Ascending aorta (tissue), 2 donors: ENCODE measurements around the gene TYRP1. TPM values are rescaled to one million over a fixed set of nuclear protein-coding genes. Genes with fewer than 3 reads are reported as not detected.
"Not testable (repeated sequence)": the region's sequence is repeated elsewhere in the genome, so short reads cannot be mapped to it uniquely, and the experiment has no call there.

Experiments used
- DNase-seq, 2 donors: peaks; one replicate each; pipeline ENCODE4 v3.0.0-alpha.2; 2019; ENCODE audit warnings: low spot score in 2 of 2
- H3K27ac ChIP-seq, 2 donors: fragments of 200-600 bp; sonication (generic); one replicate each; pipeline ENCODE4 v1.5.1; 2016 to 2017; ENCODE audit warnings: mild to moderate bottlenecking in 1 of 2
- H3K27me3 ChIP-seq: fragments of 200-600 bp; sonication (generic); one replicate; pipeline ENCODE4 v1.5.1; 2017
- H3K36me3 ChIP-seq, 2 donors: fragments of 200-600 bp; sonication (generic); one replicate each; pipeline ENCODE4 v1.5.1; 2016
- H3K4me1 ChIP-seq, 2 donors: fragments of 200-600 bp; sonication (generic); one replicate each; pipeline ENCODE4 v1.5.1; 2016 to 2017; ENCODE audit warnings: mild to moderate bottlenecking in 1 of 2
- H3K4me3 ChIP-seq, 2 donors: fragments of 200-600 bp; sonication (generic); one replicate each; pipeline ENCODE4 v1.5.1; 2016 to 2017; ENCODE audit warnings: mild to moderate bottlenecking in 1 of 2
- H3K9me3 ChIP-seq, 2 donors: fragments of 200-600 bp; sonication (generic); one replicate each; pipeline ENCODE4 v1.5.1; 2016
- intact Hi-C: fragments of 100-400 bp; cut with DNase I; formaldehyde crosslinking; loops from one replicate; pipeline ENCODE4 v1.15.1; 2023
- total RNA-seq: library from RNA; depleted of rRNA; stranded (reverse); fragments of >200 nt; gene quantifications from one replicate; pipeline ENCODE4 v1.1.0, GENCODE V29; 2016
- TF ChIP-seq, protein P1 (sequence below), 3 experiments: fragments of 200-600 bp in 2 of 3; fragments of 450-650 bp in 1 of 3; sonication (generic) in 2 of 3; IDR thresholded peaks; one replicate each; pipeline ENCODE4 v1.5.1; 2016 to 2019; ENCODE audit warnings: antibody characterized with exemption in 3 of 3, mild to moderate bottlenecking in 1 of 3, moderate library complexity in 1 of 3

Gene TYRP1
- total RNA-seq, 1 donor from 2014 or later = not detected

DNA sequence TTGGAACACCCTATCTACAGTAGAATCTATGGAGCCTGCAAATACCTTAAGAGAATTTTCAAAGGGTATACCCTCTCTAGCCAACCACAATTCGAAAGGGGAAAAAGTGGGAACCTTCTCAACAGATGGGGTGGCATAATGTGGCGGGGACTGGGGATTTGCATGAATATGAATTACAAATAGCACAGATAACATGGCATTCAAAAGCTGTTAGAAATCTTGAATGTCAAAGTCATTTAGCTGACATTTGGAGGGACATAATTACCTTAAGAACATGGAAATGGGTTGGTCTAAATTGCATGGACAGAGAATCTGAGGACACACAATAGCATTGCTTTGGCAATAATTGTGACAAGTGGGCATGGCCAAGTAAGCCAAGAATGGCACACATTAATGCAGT lies 23.2 kb upstream of the TYRP1 start:
- TF ChIP-seq, protein P1, sequence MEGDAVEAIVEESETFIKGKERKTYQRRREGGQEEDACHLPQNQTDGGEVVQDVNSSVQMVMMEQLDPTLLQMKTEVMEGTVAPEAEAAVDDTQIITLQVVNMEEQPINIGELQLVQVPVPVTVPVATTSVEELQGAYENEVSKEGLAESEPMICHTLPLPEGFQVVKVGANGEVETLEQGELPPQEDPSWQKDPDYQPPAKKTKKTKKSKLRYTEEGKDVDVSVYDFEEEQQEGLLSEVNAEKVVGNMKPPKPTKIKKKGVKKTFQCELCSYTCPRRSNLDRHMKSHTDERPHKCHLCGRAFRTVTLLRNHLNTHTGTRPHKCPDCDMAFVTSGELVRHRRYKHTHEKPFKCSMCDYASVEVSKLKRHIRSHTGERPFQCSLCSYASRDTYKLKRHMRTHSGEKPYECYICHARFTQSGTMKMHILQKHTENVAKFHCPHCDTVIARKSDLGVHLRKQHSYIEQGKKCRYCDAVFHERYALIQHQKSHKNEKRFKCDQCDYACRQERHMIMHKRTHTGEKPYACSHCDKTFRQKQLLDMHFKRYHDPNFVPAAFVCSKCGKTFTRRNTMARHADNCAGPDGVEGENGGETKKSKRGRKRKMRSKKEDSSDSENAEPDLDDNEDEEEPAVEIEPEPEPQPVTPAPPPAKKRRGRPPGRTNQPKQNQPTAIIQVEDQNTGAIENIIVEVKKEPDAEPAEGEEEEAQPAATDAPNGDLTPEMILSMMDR (IDR thresholded peaks at IDR 0.05) = no peak
- no peaks in the 10 kb centered on the region for H3K4me1 ChIP-seq
- intact Hi-C loops = no loop called here
- H3K9me3 ChIP-seq = no peaks in the 10 kb centered on the region
- no peaks in the 10 kb centered on the region for H3K36me3 ChIP-seq
- no peaks in the 10 kb centered on the region for H3K27me3 ChIP-seq
- no peak for DNase-seq
- no peak overlapping the region for H3K4me3 ChIP-seq
- H3K27ac ChIP-seq = no peak overlapping the region

DNA sequence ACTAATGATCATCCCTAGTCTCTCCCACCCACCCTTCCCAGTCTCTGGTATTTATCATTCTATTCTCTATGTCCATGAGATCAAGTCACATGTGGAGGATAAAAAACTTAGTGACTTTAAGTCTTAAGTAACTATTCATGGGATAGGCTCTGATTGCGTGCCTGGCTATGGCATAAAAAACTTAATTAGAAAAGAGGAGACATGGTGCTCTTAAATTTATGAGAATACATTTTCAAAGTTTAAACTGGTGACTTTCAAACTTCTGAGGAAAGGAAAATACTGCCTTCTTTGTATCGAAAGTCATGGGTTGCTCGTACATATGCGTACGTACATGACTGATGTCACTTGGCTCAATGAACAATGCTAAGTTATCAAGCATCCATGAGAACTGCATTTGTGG lies 18.2 kb upstream of the TYRP1 start:
- no peak overlapping the region for H3K27ac ChIP-seq
- H3K27me3 ChIP-seq = no peaks in the 10 kb centered on the region
- TF ChIP-seq, protein P1 (IDR thresholded peaks at IDR 0.05) = no peak
- no peaks in the 10 kb centered on the region for H3K9me3 ChIP-seq
- H3K4me3 ChIP-seq = no peak overlapping the region
- H3K4me1 ChIP-seq = no peaks in the 10 kb centered on the region
- intact Hi-C loops = no loop called here
- DNase-seq = no peak
- H3K36me3 ChIP-seq = no peaks in the 10 kb centered on the region

DNA sequence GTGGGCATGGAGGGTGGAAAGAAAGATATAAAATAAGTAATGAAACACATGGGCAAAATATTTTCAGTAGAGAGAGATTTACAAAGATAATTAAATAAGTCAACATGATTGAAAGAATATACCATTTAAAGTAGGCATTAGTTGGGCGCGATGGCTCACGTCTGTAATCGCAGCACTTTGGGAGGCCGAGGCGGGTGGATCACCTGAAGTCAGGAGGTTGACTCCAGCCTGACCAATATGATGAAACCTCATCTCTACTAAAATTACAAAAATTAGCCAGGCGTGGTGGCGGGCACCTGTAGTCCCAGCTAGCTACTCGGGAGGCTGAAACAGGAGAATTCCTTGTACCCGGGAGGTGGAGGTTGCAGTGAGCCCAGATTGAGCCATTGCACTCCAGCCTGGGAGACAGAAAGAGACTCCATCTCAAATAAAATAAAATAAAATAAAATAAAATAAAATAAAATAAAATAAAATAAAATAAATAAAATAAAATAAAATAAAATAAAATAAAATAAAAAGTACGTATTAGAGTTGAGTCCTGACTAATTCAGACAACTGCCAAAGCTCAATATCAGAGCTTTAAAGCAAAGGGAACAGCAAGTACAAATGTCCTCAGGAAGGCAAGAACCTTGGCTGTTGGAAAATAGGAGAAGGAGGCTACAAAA lies 15.6 kb upstream of the TYRP1 start:
- DNase-seq, intact Hi-C loops, H3K27ac ChIP-seq, H3K4me3 ChIP-seq, H3K36me3 ChIP-seq, H3K4me1 ChIP-seq, H3K27me3 ChIP-seq, H3K9me3 ChIP-seq: not testable (repeated sequence)

DNA sequence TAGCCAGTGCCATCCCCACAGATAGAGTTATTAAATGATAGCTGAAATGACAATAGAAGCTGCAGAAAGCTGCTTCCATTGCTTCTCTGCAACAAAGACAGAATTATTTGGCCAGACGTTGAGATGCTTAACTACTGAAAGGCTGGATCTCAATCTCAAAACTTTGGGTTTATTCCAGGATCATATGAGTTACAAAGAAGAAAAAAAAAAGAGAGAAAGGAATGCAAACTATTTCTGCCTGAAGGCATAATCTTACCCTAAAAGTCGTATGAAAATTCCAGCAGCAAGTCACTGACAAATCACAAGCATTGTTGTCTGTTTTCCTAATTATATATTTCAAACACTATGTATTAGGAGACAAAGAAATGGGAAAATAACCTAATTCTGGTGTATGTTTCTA lies 12.8 kb upstream of the TYRP1 start:
- TF ChIP-seq, protein P1 (IDR thresholded peaks at IDR 0.05) = no peak
- Histone ChIP-seq H3K9me3 (no peaks in the 10 kb centered on the region), H3K4me1 (no peaks in the 10 kb centered on the region), H3K27me3 (no peaks in the 10 kb centered on the region), H3K4me3 (no peak overlapping the region), H3K36me3 (no peaks in the 10 kb centered on the region), H3K27ac (no peak overlapping the region)
- no peak for DNase-seq
- intact Hi-C loops = no loop called here

DNA sequence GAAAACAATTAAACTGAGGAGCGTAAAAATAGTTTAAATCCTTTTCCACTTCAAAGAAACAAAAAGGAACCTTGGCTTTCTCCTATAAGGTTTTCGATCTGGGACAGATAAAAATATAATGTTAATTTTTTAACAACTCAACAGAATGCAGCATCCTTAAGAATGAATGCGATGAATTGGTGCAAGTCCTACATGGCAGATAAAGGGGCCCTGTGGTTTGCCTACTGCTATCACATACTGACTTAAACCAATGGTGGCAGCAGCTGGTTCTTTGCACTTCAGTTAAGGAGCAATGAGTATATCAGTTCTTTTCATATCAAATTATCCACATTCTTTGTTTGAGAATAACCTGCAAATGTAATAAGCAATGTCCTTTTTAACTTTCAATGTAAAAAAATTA lies 12.4 kb upstream of the TYRP1 start:
- no peaks in the 10 kb centered on the region for H3K36me3 ChIP-seq
- intact Hi-C loops = no loop called here
- H3K27me3 ChIP-seq = no peaks in the 10 kb centered on the region
- no peaks in the 10 kb centered on the region for H3K9me3 ChIP-seq
- TF ChIP-seq, protein P1 (IDR thresholded peaks at IDR 0.05) = no peak
- no peak for DNase-seq
- H3K27ac ChIP-seq = no peak overlapping the region
- no peak overlapping the region for H3K4me3 ChIP-seq
- H3K4me1 ChIP-seq = no peaks in the 10 kb centered on the region

DNA sequence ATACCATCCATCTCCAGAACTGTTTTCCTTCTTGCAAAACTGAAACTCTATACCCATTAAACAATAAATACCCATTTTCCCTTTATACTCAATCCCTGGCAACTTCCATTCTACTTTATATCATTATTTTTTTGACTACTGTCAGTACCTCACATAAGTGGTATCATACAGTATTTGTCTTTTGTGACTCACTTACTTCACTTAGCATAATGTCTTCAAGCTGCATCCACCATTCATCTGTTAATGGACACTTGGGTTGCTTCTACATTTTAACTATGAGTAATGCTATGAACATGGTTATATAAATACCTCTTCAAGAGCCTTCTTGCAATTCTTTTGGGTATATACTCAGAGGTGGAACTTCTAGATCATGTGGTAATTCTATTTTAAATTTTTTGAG lies 11.6 kb upstream of the TYRP1 start:
- intact Hi-C loops = no loop called here
- TF ChIP-seq, protein P1 (IDR thresholded peaks at IDR 0.05) = no peak
- Histone ChIP-seq H3K36me3 (no peaks in the 10 kb centered on the region), H3K9me3 (no peaks in the 10 kb centered on the region), H3K27me3 (no peaks in the 10 kb centered on the region), H3K4me3 (no peak overlapping the region), H3K27ac (no peak overlapping the region), H3K4me1 (no peaks in the 10 kb centered on the region)
- no peak for DNase-seq
